IMR-90 (cell line): ENCODE measurements around the gene PRSS23. TPM values are rescaled to one million over a fixed set of nuclear protein-coding genes. Genes with fewer than 3 reads are reported as not detected.

ENCODE experiments used
- ATAC-seq: fragments of 200-7000 bp; cut with Tn5 transposase; 2 replicates; pipeline ENCODE4 v1.9.1; 2020; ENCODE audit warnings: low read depth, mild to moderate bottlenecking, moderate library complexity
- BruUV-seq: library from RNA; stranded (reverse); fragments of 400-500 nt; replicated peaks from 2 replicates; lab custom pipeline; 2021; lab: Mats Ljungman, UMichigan
- CTCF ChIA-PET: fragments of 300-600 bp; formaldehyde crosslinking; extraction: SDS; loops from one replicate; lab custom pipeline; 2021; ENCODE audit warnings: antibody characterized with exemption; lab: Yijun Ruan, JAX
- POLR2A ChIA-PET: fragments of 300-600 bp; sonication (Branson Sonifier 250); formaldehyde crosslinking; loops from one replicate; lab custom pipeline; 2022; ENCODE audit warnings: antibody characterized with exemption; ENCODE audit not compliant: unreplicated experiment; lab: Charles Lee
- DNase-seq: peaks from one replicate; pipeline ENCODE4 v3.0.0; 2013
- H2AFZ ChIP-seq: replicated peaks from 2 replicates; pipeline ENCODE3; 2013; ENCODE audit warnings: low read length, mild to moderate bottlenecking; ENCODE audit not compliant: poor library complexity
- H2AK5ac ChIP-seq: 2 replicates; pipeline ENCODE4 v1.6.1; 2013; ENCODE audit warnings: low read depth, low read length, inconsistent platforms
- H2AK9ac ChIP-seq: replicated peaks from 2 replicates; pipeline ENCODE3; 2013; ENCODE audit warnings: mild to moderate bottlenecking, low read depth, low read length, moderate library complexity; ENCODE audit not compliant: poor library complexity
- H2BK120ac ChIP-seq: 2 replicates; pipeline ENCODE4 v1.6.1; 2013; ENCODE audit warnings: low read depth, low read length, inconsistent platforms
- H2BK15ac ChIP-seq: 3 replicates; pipeline ENCODE4 v1.6.1; 2013; ENCODE audit warnings: low read depth, low read length, inconsistent platforms
- H2BK20ac ChIP-seq: 2 replicates; pipeline ENCODE4 v1.6.1; 2013; ENCODE audit warnings: low read depth, mild to moderate bottlenecking, inconsistent platforms, low read length, moderate library complexity
- H2BK5ac ChIP-seq: 2 replicates; pipeline ENCODE4 v1.6.1; 2013; ENCODE audit warnings: mild to moderate bottlenecking, low read depth, low read length, inconsistent platforms; ENCODE audit not compliant: poor library complexity, severe bottlenecking
- H3K14ac ChIP-seq: replicated peaks from 2 replicates; pipeline ENCODE4 v1.6.1; 2013; ENCODE audit warnings: low read depth, low read length, inconsistent platforms
- H3K18ac ChIP-seq: 2 replicates; pipeline ENCODE4 v1.6.1; 2013; ENCODE audit warnings: low read depth, low read length, control low read depth
- H3K23ac ChIP-seq: 2 replicates; pipeline ENCODE4 v1.6.1; 2013; ENCODE audit warnings: low read depth, low read length, inconsistent platforms
- H3K27ac ChIP-seq: 2 replicates; pipeline ENCODE4 v1.5.1; 2013; ENCODE audit warnings: mild to moderate bottlenecking, control low read depth, low read length; ENCODE audit not compliant: insufficient read depth
- H3K27me3 ChIP-seq: 2 replicates; pipeline ENCODE4 v1.6.1; 2013; ENCODE audit warnings: low read length; ENCODE audit not compliant: control insufficient read depth, insufficient read depth
- H3K36me3 ChIP-seq: 2 replicates; pipeline ENCODE4 v1.6.1; 2013; ENCODE audit warnings: low read length, mixed read lengths; ENCODE audit not compliant: control insufficient read depth, insufficient read depth
- H3K4ac ChIP-seq: 2 replicates; pipeline ENCODE4 v1.6.1; 2013; ENCODE audit warnings: low read depth, low read length, inconsistent platforms
- H3K4me1 ChIP-seq: 2 replicates; pipeline ENCODE4 v1.6.1; 2013; ENCODE audit warnings: low read length, mixed read lengths; ENCODE audit not compliant: control insufficient read depth, insufficient read depth
- H3K4me2 ChIP-seq: 2 replicates; pipeline ENCODE4 v1.6.1; 2013; ENCODE audit warnings: low read depth, mild to moderate bottlenecking, control low read depth, low read length, moderate library complexity
- H3K4me3 ChIP-seq: 2 replicates; pipeline ENCODE4 v1.5.1; 2013; ENCODE audit warnings: low read depth, mild to moderate bottlenecking, control low read depth, low read length, moderate library complexity; ENCODE audit not compliant: insufficient read depth
- H3K56ac ChIP-seq: 2 replicates; pipeline ENCODE4 v1.6.1; 2013; ENCODE audit warnings: low read length, inconsistent platforms; ENCODE audit not compliant: insufficient read depth; ENCODE audit errors: extremely low read depth
- H3K79me1 ChIP-seq, 2 experiments: 2 replicates each; pipeline ENCODE4 v1.6.1; 2013; ENCODE audit warnings: low read length in 2 of 2, inconsistent platforms in 1 of 2, low read depth in 1 of 2
- H3K9ac ChIP-seq: 2 replicates; pipeline ENCODE4 v1.6.1; 2013; ENCODE audit warnings: low read depth, low read length, control low read depth
- H3K9me1 ChIP-seq: 2 replicates; pipeline ENCODE4 v1.6.1; 2013; ENCODE audit warnings: low read length, inconsistent platforms; ENCODE audit not compliant: insufficient read depth
- H3K9me3 ChIP-seq: 2 replicates; pipeline ENCODE4 v1.6.1; 2013; ENCODE audit warnings: low read length; ENCODE audit not compliant: control insufficient read depth, insufficient read depth
- H4K20me1 ChIP-seq: 2 replicates; pipeline ENCODE4 v1.6.1; 2013; ENCODE audit warnings: low read length, inconsistent platforms; ENCODE audit not compliant: insufficient read depth
- H4K5ac ChIP-seq: 2 replicates; pipeline ENCODE4 v1.6.1; 2013; ENCODE audit warnings: mild to moderate bottlenecking, low read depth, low read length, control low read depth
- H4K8ac ChIP-seq, 2 experiments: 2 replicates each; pipeline ENCODE4 v1.6.1; 2013; ENCODE audit warnings: low read depth in 2 of 2, low read length in 2 of 2, control low read depth in 1 of 2, inconsistent platforms in 1 of 2
- H4K91ac ChIP-seq: 2 replicates; pipeline ENCODE4 v1.6.1; 2013; ENCODE audit warnings: low read depth, low read length, inconsistent platforms; ENCODE audit not compliant: insufficient read depth
- BHLHE40 ChIP-seq: fragments of 150-350 bp; IDR thresholded peaks from 2 replicates; pipeline ENCODE4 v1.6.1; 2016; ENCODE audit warnings: mild to moderate bottlenecking, low read depth, low read length
- CEBPB ChIP-seq: IDR thresholded peaks from 2 replicates; pipeline ENCODE4 v1.6.1; 2012; ENCODE audit warnings: low read depth, low read length, improper control_type of control experiment
- FOS ChIP-seq: fragments of 150-350 bp; IDR thresholded peaks from 2 replicates; pipeline ENCODE4 v1.6.1; 2016; ENCODE audit warnings: low read depth, low read length
- MAFK ChIP-seq: IDR thresholded peaks from 2 replicates; pipeline ENCODE4 v1.6.1; 2012; ENCODE audit warnings: low read depth, low read length, improper control_type of control experiment
- MAZ ChIP-seq: IDR thresholded peaks from 2 replicates; pipeline ENCODE4 v1.6.1; 2012; ENCODE audit warnings: low read depth, mild to moderate bottlenecking, low read length, improper control_type of control experiment, moderate library complexity, borderline replicate concordance
- MXI1 ChIP-seq: IDR thresholded peaks from 2 replicates; pipeline ENCODE4 v1.6.1; 2012; ENCODE audit warnings: low read depth, mild to moderate bottlenecking, low read length, moderate library complexity, borderline replicate concordance
- NFE2L2 ChIP-seq: fragments of 150-350 bp; IDR thresholded peaks from 2 replicates; pipeline ENCODE4 v1.6.1; 2016; ENCODE audit warnings: low read depth, mild to moderate bottlenecking, low read length
- POLR2A ChIP-seq: IDR thresholded peaks from 2 replicates; pipeline ENCODE4 v1.6.1; 2012; ENCODE audit warnings: mild to moderate bottlenecking, low read depth, low read length
- RFX5 ChIP-seq: IDR thresholded peaks from 2 replicates; pipeline ENCODE4 v1.8.0; 2012; ENCODE audit warnings: low read depth, mild to moderate bottlenecking, low read length, moderate library complexity
- WGBS, 2 experiments: methylation state at CpG; one replicate each; pipeline versions ENCODE4 v1.1.5 to v1.1.7; 2013; ENCODE audit warnings: missing lambda C conversion rate in 2 of 2; ENCODE audit not compliant: insufficient read length in 1 of 2; ENCODE audit errors: extremely low coverage in 2 of 2; 5-methylcytosine and 5-hydroxymethylcytosine counted together
- dilution Hi-C: fragments of 300-500 bp; cut with HindIII; formaldehyde crosslinking; loops from one replicate; pipeline ENCODE4 v1.14.3; 2018; ENCODE audit warnings: low sequenced_read_pairs; ENCODE audit not compliant: unreplicated experiment
- in situ Hi-C: fragments of 300-500 bp; cut with MboI; formaldehyde crosslinking; loops from 3 replicates; pipeline ENCODE4 v1.14.3; 2019; ENCODE audit warnings: low sequenced_read_pairs, inconsistent platforms, mixed read lengths
- intact Hi-C: fragments of 100-400 bp; cut with micrococcal nuclease; formaldehyde crosslinking; loops from 2 replicates; pipeline ENCODE4 v1.10.0; 2022
- polyA plus RNA-seq, 3 experiments: library from polyadenylated mRNA; depleted of rRNA; stranded (reverse); fragments of >200 nt; gene quantifications; 2 replicates each; pipeline ENCODE4 v1.2.3, GENCODE V29; 2012; ENCODE audit warnings: low replicate concordance in 1 of 3
- total RNA-seq: library from RNA; depleted of rRNA; stranded (reverse); fragments of >200 nt; gene quantifications from 2 replicates; pipeline ENCODE4 v1.2.3, GENCODE V29; 2012
- TF ChIP-seq, protein P1 (sequence below): fragments of 150-350 bp; IDR thresholded peaks from 2 replicates; pipeline ENCODE4 v1.6.1; 2017; ENCODE audit warnings: mild to moderate bottlenecking, antibody characterized with exemption, low read length, low read depth
- TF ChIP-seq, protein P2 (sequence below): conservative IDR thresholded peaks from 2 replicates; pipeline ENCODE4 v1.5.1; 2012; ENCODE audit warnings: mild to moderate bottlenecking, low read depth, low read length, improper control_type of control experiment

Gene PRSS23
- total and polyA plus RNA-seq, 2 of the 4 experiments (the other 2 are of a cell fraction) = 100 to 199 TPM

GRCh38 chr11:86810288-86810687, 9.9 kb downstream of the PRSS23 start:
- Histone ChIP-seq H4K5ac (no peak overlapping the region), H4K8ac (no peak overlapping the region), H3K18ac (no peak overlapping the region), H3K79me1 (peaks cover 28 to 66% of the 10 kb centered on the region in 2 experiments), H4K20me1 (no peaks in the 10 kb centered on the region), H3K9me1 (peaks cover 16% of the 10 kb centered on the region), H2BK5ac (no peak overlapping the region), H3K23ac (no peak overlapping the region), H3K4ac (no peak overlapping the region), H3K4me3 (no peak overlapping the region), H2BK20ac (no peak overlapping the region), H4K91ac (no peak overlapping the region), H2BK15ac (no peak overlapping the region), H3K4me2 (no peak overlapping the region), H3K27me3 (no peaks in the 10 kb centered on the region), H3K4me1 (peaks cover 9% of the 10 kb centered on the region), H2AFZ (no peak overlapping the region), H3K56ac (no peak overlapping the region), H3K36me3 (0 out of 2 replicates have a peak, but pooled peaks cover 5% of the 10 kb centered on the region), H3K14ac (no peak overlapping the region), H2AK9ac (no peak overlapping the region), H2AK5ac (no peak overlapping the region), H3K9ac (no peak overlapping the region), H2BK120ac (no peak overlapping the region), H3K9me3 (no peaks in the 10 kb centered on the region), H3K27ac (no peak overlapping the region)
- in situ Hi-C loops = loop anchor here (10.0 kb wide), 1 partner anchor 445 kb away; no protein-coding TSS in a partner anchor
- ChIA-PET POLR2A (interaction anchor here (0.5 kb wide), 1 partner anchor 163 kb away, joined by 9 read pairs; no protein-coding TSS in a partner anchor), CTCF (interaction anchor here (1.8 kb wide), 1 partner anchor 12 kb away, joined by 4 read pairs; no protein-coding TSS in a partner anchor)
- dilution Hi-C loops = no loop called here
- WGBS, 2 experiments = no CpG with 5 or more reads among the region's 2 CpGs
- DNase-seq = no peak
- TF ChIP-seq MAFK (no peak), MAZ (no peak), POLR2A (no peak), RFX5 (no peak), MXI1 (no peak), NFE2L2 (no peak), BHLHE40 (no peak), FOS (no peak), CEBPB (no peak)
- TF ChIP-seq, protein P1, sequence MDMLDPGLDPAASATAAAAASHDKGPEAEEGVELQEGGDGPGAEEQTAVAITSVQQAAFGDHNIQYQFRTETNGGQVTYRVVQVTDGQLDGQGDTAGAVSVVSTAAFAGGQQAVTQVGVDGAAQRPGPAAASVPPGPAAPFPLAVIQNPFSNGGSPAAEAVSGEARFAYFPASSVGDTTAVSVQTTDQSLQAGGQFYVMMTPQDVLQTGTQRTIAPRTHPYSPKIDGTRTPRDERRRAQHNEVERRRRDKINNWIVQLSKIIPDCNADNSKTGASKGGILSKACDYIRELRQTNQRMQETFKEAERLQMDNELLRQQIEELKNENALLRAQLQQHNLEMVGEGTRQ = no peak
- TF ChIP-seq, protein P2, sequence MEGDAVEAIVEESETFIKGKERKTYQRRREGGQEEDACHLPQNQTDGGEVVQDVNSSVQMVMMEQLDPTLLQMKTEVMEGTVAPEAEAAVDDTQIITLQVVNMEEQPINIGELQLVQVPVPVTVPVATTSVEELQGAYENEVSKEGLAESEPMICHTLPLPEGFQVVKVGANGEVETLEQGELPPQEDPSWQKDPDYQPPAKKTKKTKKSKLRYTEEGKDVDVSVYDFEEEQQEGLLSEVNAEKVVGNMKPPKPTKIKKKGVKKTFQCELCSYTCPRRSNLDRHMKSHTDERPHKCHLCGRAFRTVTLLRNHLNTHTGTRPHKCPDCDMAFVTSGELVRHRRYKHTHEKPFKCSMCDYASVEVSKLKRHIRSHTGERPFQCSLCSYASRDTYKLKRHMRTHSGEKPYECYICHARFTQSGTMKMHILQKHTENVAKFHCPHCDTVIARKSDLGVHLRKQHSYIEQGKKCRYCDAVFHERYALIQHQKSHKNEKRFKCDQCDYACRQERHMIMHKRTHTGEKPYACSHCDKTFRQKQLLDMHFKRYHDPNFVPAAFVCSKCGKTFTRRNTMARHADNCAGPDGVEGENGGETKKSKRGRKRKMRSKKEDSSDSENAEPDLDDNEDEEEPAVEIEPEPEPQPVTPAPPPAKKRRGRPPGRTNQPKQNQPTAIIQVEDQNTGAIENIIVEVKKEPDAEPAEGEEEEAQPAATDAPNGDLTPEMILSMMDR = no peak
- intact Hi-C loops = no loop called here
- BruUV-seq = no TSS peak
- ATAC-seq = no peak
